HG03045 (cell line): ENCODE data around the gene ZC3H8.

Experiments
- ATAC-seq: cut with Tn5 transposase; IDR thresholded peaks from one replicate; pipeline ENCODE4 v1.9.1; 2021; ENCODE audit warnings: mild to moderate bottlenecking, moderate library complexity; ENCODE audit not compliant: unreplicated experiment

ZC3H8 gene

DNA sequence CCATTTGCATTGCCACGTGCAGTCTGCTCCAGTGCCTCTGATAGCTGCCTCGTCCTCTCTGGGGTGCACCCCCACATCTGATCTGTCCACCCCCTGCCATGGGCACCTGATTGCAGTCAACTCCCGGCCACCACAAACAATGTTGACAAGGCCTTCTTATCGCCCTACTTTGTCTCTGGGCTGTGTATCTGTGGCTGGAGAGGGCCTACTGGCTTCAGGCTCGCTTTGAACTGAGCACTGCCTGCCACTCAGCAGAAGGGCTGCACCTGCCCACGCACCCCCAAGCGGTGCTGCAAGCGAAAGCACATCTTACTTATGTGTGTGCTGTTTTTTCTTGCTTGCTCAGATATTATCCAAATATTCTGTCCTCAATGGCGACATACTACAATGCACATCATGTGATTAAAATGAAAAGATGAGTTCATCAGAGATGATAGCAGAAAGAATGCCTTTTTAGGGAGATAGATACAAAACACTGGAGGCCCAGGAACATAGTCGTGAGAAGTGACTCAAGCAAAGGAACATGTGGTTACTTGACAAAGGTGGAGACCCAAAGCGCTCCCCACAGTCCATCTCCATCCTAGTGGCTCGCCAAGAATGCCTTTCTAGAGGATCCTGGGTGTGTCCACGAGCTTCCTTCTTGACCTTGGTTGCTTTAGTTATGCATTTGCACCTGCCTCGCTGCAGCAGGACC, 87.9 kb downstream of the ZC3H8 start:
- ATAC-seq, result no peak

- ATAC-seq, result no peak
Measured at GRCh38 chr2:112165296-112165695, 89.5 kb downstream of the ZC3H8 start.

DNA sequence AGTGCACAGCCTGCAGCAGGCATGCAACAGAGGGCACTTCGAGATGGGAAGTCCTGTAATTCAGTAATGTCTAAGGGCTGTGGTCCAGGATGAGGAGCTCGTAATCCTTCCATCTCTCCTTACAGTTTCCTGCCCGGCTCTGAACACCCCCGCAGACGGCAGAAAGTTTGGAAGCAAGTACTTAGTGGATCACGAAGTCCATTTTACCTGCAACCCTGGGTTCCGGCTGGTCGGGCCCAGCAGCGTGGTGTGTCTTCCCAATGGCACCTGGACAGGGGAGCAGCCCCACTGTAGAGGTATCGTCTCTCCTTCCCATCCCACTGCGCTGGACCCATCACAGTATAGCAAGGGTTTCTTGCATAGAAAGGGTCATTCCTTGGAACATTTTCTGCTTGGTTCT, 90.0 kb downstream of the ZC3H8 start:
- ATAC-seq, result no peak

- ATAC-seq, result no peak
Measured at GRCh38 chr2:112163541-112163981, 91.3 kb downstream of the ZC3H8 start.

DNA sequence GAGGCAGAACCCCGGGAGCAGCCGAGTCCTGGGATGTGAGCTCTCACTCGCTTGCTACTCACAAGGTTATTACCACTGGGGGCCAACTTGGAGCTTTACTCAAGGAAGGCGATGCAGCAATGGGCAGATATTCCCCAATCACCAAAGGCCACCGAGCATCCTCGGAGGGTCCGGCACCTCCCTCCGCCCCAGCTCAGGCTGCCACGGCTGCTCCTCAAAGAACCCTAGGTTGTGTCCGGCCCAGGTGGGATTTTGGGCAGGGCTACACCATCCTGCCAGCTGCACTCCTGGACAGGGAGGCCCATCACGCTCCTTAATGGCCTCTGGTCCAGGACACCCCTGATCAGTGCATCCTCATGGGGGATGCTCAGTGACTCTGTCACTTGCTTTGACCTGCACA, 91.9 kb downstream of the ZC3H8 start:
- ATAC-seq, result no peak

GRCh38 chr2:112162341-112162740, 92.5 kb downstream of the ZC3H8 start:
- ATAC-seq, result no peak
